ENCODE results near the gene PUS10. TPM values are rescaled to one million over a fixed set of nuclear protein-coding genes. Genes with fewer than 3 reads are reported as not detected.
"Not testable (repeated sequence)": the region's sequence is repeated elsewhere in the genome, so short reads cannot be mapped to it uniquely, and the experiment has no call there.

Gene PUS10
- total and polyA plus RNA-seq, 2 of the 4 experiments (the other 2 are of a cell fraction), result 4.4 to 5.7 TPM

GRCh38 chr2:60984720-60985119 is 33.3 kb downstream of the PUS10 start:
- no peak overlapping the region for H2AK5ac ChIP-seq (ENCODE audit: low read depth, low read length)
- H2BK15ac ChIP-seq (ENCODE audit: low read depth, low read length), result no peak overlapping the region
- no peaks in the 10 kb centered on the region for H4K20me1 ChIP-seq (ENCODE audit: insufficient read depth, low read length)
- H3K14ac ChIP-seq (replicated peaks; ENCODE audit: low read depth, low read length), result no peak overlapping the region
- no peak overlapping the region for H4K8ac ChIP-seq (ENCODE audit: low read depth in 2 of 2, low read length in 2 of 2)
- no peak overlapping the region for H2AFZ ChIP-seq (replicated peaks; ENCODE audit: low read length, poor library complexity)
- no CpG with 5 or more reads among the region's 1 CpG for WGBS, 2 experiments (ENCODE audit: extremely low coverage in 2 of 2, insufficient read length in 1 of 2)
- H3K18ac ChIP-seq (ENCODE audit: low read depth, low read length), result no peak overlapping the region
- no peaks in the 10 kb centered on the region for H3K9me1 ChIP-seq (ENCODE audit: insufficient read depth, low read length)
- H2BK5ac ChIP-seq (ENCODE audit: low read depth, low read length, poor library complexity, severe bottlenecking), result no peak overlapping the region
- in situ Hi-C loops (cut with MboI; ENCODE audit: low sequenced_read_pairs) (no loop called here), dilution Hi-C loops (cut with HindIII; ENCODE audit: low sequenced_read_pairs, unreplicated experiment) (no loop called here), intact Hi-C loops (cut with micrococcal nuclease) (no loop called here)
- no peak overlapping the region for H2BK120ac ChIP-seq (ENCODE audit: low read depth, low read length)
- DNase-seq, result no peak
- H3K9ac ChIP-seq (ENCODE audit: low read depth, low read length), result no peak overlapping the region
- POLR2A ChIA-PET (ENCODE audit: unreplicated experiment), result no interaction called here
- no peak overlapping the region for H3K27ac ChIP-seq (ENCODE audit: insufficient read depth, low read length)
- H3K27me3 ChIP-seq (ENCODE audit: control insufficient read depth, insufficient read depth, low read length), result no peaks in the 10 kb centered on the region
- H3K4ac ChIP-seq (ENCODE audit: low read depth, low read length), result no peak overlapping the region
- H3K23ac ChIP-seq (ENCODE audit: low read depth, low read length), result no peak overlapping the region
- no peak overlapping the region for H3K4me3 ChIP-seq (ENCODE audit: insufficient read depth, low read depth, low read length)
- H2BK20ac ChIP-seq (ENCODE audit: low read depth, low read length), result no peak overlapping the region
- no peak for ATAC-seq (ENCODE audit: low read depth)
- TF ChIP-seq CEBPB (IDR thresholded peaks at IDR 0.05; ENCODE audit: low read depth, low read length) (no peak), RAD21 (IDR thresholded peaks at IDR 0.05; ENCODE audit: low read length) (no peak), MXI1 (IDR thresholded peaks at IDR 0.05; ENCODE audit: borderline replicate concordance, low read depth, low read length) (no peak), CHD1 (IDR thresholded peaks at IDR 0.05; ENCODE audit: low read depth, low read length) (no peak), MAFK (IDR thresholded peaks at IDR 0.05; ENCODE audit: low read depth, low read length) (no peak), MAZ (IDR thresholded peaks at IDR 0.05; ENCODE audit: borderline replicate concordance, low read depth, low read length) (no peak)
- H2AK9ac ChIP-seq (replicated peaks; ENCODE audit: low read depth, low read length, poor library complexity), result no peak overlapping the region
- CTCF ChIA-PET, result no interaction called here
- no peaks in the 10 kb centered on the region for H3K36me3 ChIP-seq (ENCODE audit: control insufficient read depth, insufficient read depth, low read length)
- no peak overlapping the region for H3K4me2 ChIP-seq (ENCODE audit: low read depth, low read length)
- no peaks in the 10 kb centered on the region for H3K79me1 ChIP-seq (ENCODE audit: low read depth in 1 of 2, low read length in 2 of 2)
- H4K91ac ChIP-seq (ENCODE audit: insufficient read depth, low read depth, low read length), result no peak overlapping the region
- H3K9me3 ChIP-seq (ENCODE audit: control insufficient read depth, insufficient read depth, low read length), result no peaks in the 10 kb centered on the region
- H4K5ac ChIP-seq (ENCODE audit: low read depth, low read length), result no peak overlapping the region
- no peak overlapping the region for H3K56ac ChIP-seq (ENCODE audit: extremely low read depth, insufficient read depth, low read length)
- no TSS peak for BruUV-seq (replicated peaks)
- no peaks in the 10 kb centered on the region for H3K4me1 ChIP-seq (ENCODE audit: control insufficient read depth, insufficient read depth, low read length)

DNA sequence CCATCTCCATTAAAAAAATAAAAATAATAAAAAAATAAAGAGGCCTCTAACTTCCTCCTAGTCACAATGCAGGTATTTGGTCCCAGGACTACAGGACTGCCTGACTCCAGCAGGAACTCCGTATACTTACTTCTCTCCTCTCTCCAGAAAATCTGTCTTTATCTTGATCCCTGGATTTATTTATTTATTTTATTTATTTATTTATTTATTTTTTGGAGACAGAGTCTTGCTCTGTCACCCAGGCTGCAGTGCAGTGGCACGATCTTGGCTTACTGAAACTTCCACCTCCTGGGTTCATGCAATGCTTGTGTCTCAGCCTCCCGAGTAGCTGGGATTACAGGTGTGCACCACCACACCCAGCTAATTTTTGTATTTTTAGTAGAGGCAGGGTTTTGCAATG is 36.0 kb downstream of the PUS10 start:
- H3K79me1 ChIP-seq (ENCODE audit: low read depth in 1 of 2, low read length in 2 of 2); H3K4me2 ChIP-seq (ENCODE audit: low read depth, low read length); H3K18ac ChIP-seq (ENCODE audit: low read depth, low read length); H2AK5ac ChIP-seq (ENCODE audit: low read depth, low read length); H2AFZ ChIP-seq (replicated peaks; ENCODE audit: low read length, poor library complexity); in situ Hi-C loops (cut with MboI; ENCODE audit: low sequenced_read_pairs); H2BK5ac ChIP-seq (ENCODE audit: low read depth, low read length, poor library complexity, severe bottlenecking); intact Hi-C loops (cut with micrococcal nuclease); H2BK20ac ChIP-seq (ENCODE audit: low read depth, low read length); H3K4me1 ChIP-seq (ENCODE audit: control insufficient read depth, insufficient read depth, low read length); H4K8ac ChIP-seq (ENCODE audit: low read depth in 2 of 2, low read length in 2 of 2); ATAC-seq (ENCODE audit: low read depth); H2BK120ac ChIP-seq (ENCODE audit: low read depth, low read length); H3K27ac ChIP-seq (ENCODE audit: insufficient read depth, low read length); H3K14ac ChIP-seq (replicated peaks; ENCODE audit: low read depth, low read length); H3K9me1 ChIP-seq (ENCODE audit: insufficient read depth, low read length); POLR2A ChIA-PET (ENCODE audit: unreplicated experiment); H3K9ac ChIP-seq (ENCODE audit: low read depth, low read length); H3K23ac ChIP-seq (ENCODE audit: low read depth, low read length); BruUV-seq (replicated peaks); H4K91ac ChIP-seq (ENCODE audit: insufficient read depth, low read depth, low read length); DNase-seq; H3K36me3 ChIP-seq (ENCODE audit: control insufficient read depth, insufficient read depth, low read length); H2BK15ac ChIP-seq (ENCODE audit: low read depth, low read length); H4K5ac ChIP-seq (ENCODE audit: low read depth, low read length); H2AK9ac ChIP-seq (replicated peaks; ENCODE audit: low read depth, low read length, poor library complexity); H4K20me1 ChIP-seq (ENCODE audit: insufficient read depth, low read length); H3K4ac ChIP-seq (ENCODE audit: low read depth, low read length); H3K4me3 ChIP-seq (ENCODE audit: insufficient read depth, low read depth, low read length); H3K56ac ChIP-seq (ENCODE audit: extremely low read depth, insufficient read depth, low read length); dilution Hi-C loops (cut with HindIII; ENCODE audit: low sequenced_read_pairs, unreplicated experiment); H3K9me3 ChIP-seq (ENCODE audit: control insufficient read depth, insufficient read depth, low read length); H3K27me3 ChIP-seq (ENCODE audit: control insufficient read depth, insufficient read depth, low read length): not testable (repeated sequence)
- CTCF ChIA-PET, result interaction anchor here (0.6 kb wide), 1 partner anchor 185 kb away, joined by 3 read pairs; no protein-coding TSS in a partner anchor
- WGBS, 2 experiments (ENCODE audit: extremely low coverage in 2 of 2, insufficient read length in 1 of 2), result no CpG with 5 or more reads among the region's 3 CpGs
